Fibroblast of lung (primary cell): ENCODE data around the gene NEB. TPM values are rescaled to one million over a fixed set of nuclear protein-coding genes. Genes with fewer than 3 reads are reported as not detected.

Source experiments
- DNase-seq, 2 donors: peaks; one replicate each; pipeline versions ENCODE4 v3.0.0 to v3.0.0-alpha.2; 2010; ENCODE audit warnings: low read depth in 2 of 2
- H2AFZ ChIP-seq: 2 replicates; pipeline ENCODE4 v1.5.1; 2012; ENCODE audit warnings: low read length, control low read depth, inconsistent platforms
- H3K27ac ChIP-seq: 2 replicates; pipeline ENCODE4 v1.5.1; 2011; ENCODE audit warnings: low read length, control low read depth; ENCODE audit not compliant: insufficient read depth
- H3K27me3 ChIP-seq: 2 replicates; pipeline ENCODE4 v1.5.1; 2011; ENCODE audit warnings: mild to moderate bottlenecking, low read length; ENCODE audit not compliant: control insufficient read depth, insufficient read depth
- H3K36me3 ChIP-seq: 2 replicates; pipeline ENCODE4 v1.5.1; 2011; ENCODE audit warnings: low read length; ENCODE audit not compliant: control insufficient read depth, insufficient read depth
- H3K4me1 ChIP-seq: 2 replicates; pipeline ENCODE4 v1.5.1; 2011; ENCODE audit warnings: low read length; ENCODE audit not compliant: control insufficient read depth, insufficient read depth; ENCODE audit errors: extremely low read depth
- H3K4me2 ChIP-seq: 2 replicates; pipeline ENCODE4 v1.5.1; 2011; ENCODE audit warnings: low read length, control low read depth; ENCODE audit not compliant: insufficient read depth; ENCODE audit errors: extremely low read depth
- H3K4me3 ChIP-seq, 4 experiments: fragments of 200-600 bp in 1 of 4; sonication (generic) in 1 of 4; replicated peaks in 1 of 4; 2 replicates each; pipeline ENCODE4 v1.5.1; 2011 to 2016; ENCODE audit warnings: low read length in 4 of 4, low read depth in 3 of 4, mild to moderate bottlenecking in 3 of 4, control low read depth in 2 of 4, inconsistent platforms in 1 of 4, mixed read lengths in 1 of 4; ENCODE audit not compliant: insufficient read depth in 1 of 4; ENCODE audit errors: control extremely low read depth in 1 of 4
- H3K79me2 ChIP-seq: 2 replicates; pipeline ENCODE4 v1.5.1; 2012; ENCODE audit warnings: mild to moderate bottlenecking, low read length, inconsistent platforms; ENCODE audit not compliant: control insufficient read depth, insufficient read depth
- H3K9ac ChIP-seq: 2 replicates; pipeline ENCODE4 v1.5.1; 2011; ENCODE audit warnings: mild to moderate bottlenecking, low read length, control low read depth; ENCODE audit not compliant: insufficient read depth
- H3K9me3 ChIP-seq: 2 replicates; pipeline ENCODE4 v1.5.1; 2012; ENCODE audit warnings: low read depth, low read length; ENCODE audit not compliant: control insufficient read depth, insufficient read depth
- H4K20me1 ChIP-seq: 2 replicates; pipeline ENCODE4 v1.5.1; 2011; ENCODE audit warnings: low read length; ENCODE audit not compliant: control insufficient read depth, insufficient read depth; ENCODE audit errors: extremely low read depth
- CTCF ChIP-seq, 2 donors: IDR thresholded peaks in 1 of 2; conservative IDR thresholded peaks in 1 of 2; 1 replicate in 1 of 2; 2 replicates in 1 of 2; pipeline ENCODE4 v1.5.1; 2011 to 2012; ENCODE audit warnings: low read length in 2 of 2, control low read depth in 1 of 2, inconsistent platforms in 1 of 2, low read depth in 1 of 2, mild to moderate bottlenecking in 1 of 2
- EZH2 ChIP-seq: IDR thresholded peaks from 2 replicates; pipeline ENCODE4 v1.5.1; 2012; ENCODE audit warnings: low read length, control low read depth, mild to moderate bottlenecking; ENCODE audit errors: missing control alignments
- polyA plus RNA-seq, 2 donors: library from polyadenylated mRNA; depleted of rRNA in 1 of 2; stranded (reverse) in 1 of 2; unstranded in 1 of 2; fragments of >200 nt; gene quantifications; 2 replicates each; pipeline ENCODE4 v1.2.1, GENCODE V29; 2011 to 2012; ENCODE audit warnings: missing spikeins in 1 of 2
- total RNA-seq: library from RNA; depleted of rRNA; stranded (reverse); fragments of >200 nt; gene quantifications from 2 replicates; pipeline ENCODE4 v1.2.1, GENCODE V29; 2014

Gene NEB
- total and polyA plus RNA-seq, 2 donors (not counting 1 experiment from before 2014, with no cell fraction given) = 0.17 to 0.26 TPM

- Histone ChIP-seq H3K4me3 (no peak overlapping the region), H2AFZ (no peak overlapping the region), H3K9ac (no peak overlapping the region), H3K4me2 (no peak overlapping the region), H3K9me3 (no peaks in the 10 kb centered on the region), H3K27me3 (no peaks in the 10 kb centered on the region), H3K27ac (no peak overlapping the region), H3K4me1 (no peaks in the 10 kb centered on the region), H4K20me1 (no peaks in the 10 kb centered on the region), H3K36me3 (no peaks in the 10 kb centered on the region), H3K79me2 (no peaks in the 10 kb centered on the region)
- TF ChIP-seq EZH2 (no peak), CTCF (conservative IDR thresholded peaks at IDR 0.05 in 1 of 2, IDR thresholded peaks at IDR 0.05 in 1 of 2; ENCODE audit: low read depth in 1 of 2, low read length in 2 of 2) (no peak)
- DNase-seq = no peak
Measured at GRCh38 chr2:151729837-151730236, 4.4 kb downstream of the NEB start.

- no peak for DNase-seq
- no peak for TF ChIP-seq CTCF (conservative IDR thresholded peaks at IDR 0.05 in 1 of 2, IDR thresholded peaks at IDR 0.05 in 1 of 2; ENCODE audit: low read depth in 1 of 2, low read length in 2 of 2)
- no peak for TF ChIP-seq EZH2
Measured at GRCh38 chr2:151729415-151729811, 4.9 kb downstream of the NEB start.

GRCh38 chr2:151728804-151729414, 5.4 kb downstream of the NEB start:
- H3K36me3 ChIP-seq = no peaks in the 10 kb centered on the region
- H3K9ac ChIP-seq = no peak overlapping the region
- no peak overlapping the region for H3K4me3 ChIP-seq
- TF ChIP-seq EZH2 = no peak
- TF ChIP-seq CTCF (conservative IDR thresholded peaks at IDR 0.05 in 1 of 2, IDR thresholded peaks at IDR 0.05 in 1 of 2; ENCODE audit: low read depth in 1 of 2, low read length in 2 of 2) = no peak
- no peaks in the 10 kb centered on the region for H3K9me3 ChIP-seq
- H4K20me1 ChIP-seq = no peaks in the 10 kb centered on the region
- no peak overlapping the region for H2AFZ ChIP-seq
- no peak overlapping the region for H3K27ac ChIP-seq
- H3K4me2 ChIP-seq = no peak overlapping the region
- no peaks in the 10 kb centered on the region for H3K79me2 ChIP-seq
- H3K27me3 ChIP-seq = no peaks in the 10 kb centered on the region
- DNase-seq = no peak
- H3K4me1 ChIP-seq = no peaks in the 10 kb centered on the region

More at GRCh38 chr2:151729415-151729811, 4.9 kb downstream of the NEB start:
- Histone ChIP-seq H3K4me1 (no peaks in the 10 kb centered on the region), H3K36me3 (no peaks in the 10 kb centered on the region), H3K9me3 (no peaks in the 10 kb centered on the region), H3K27ac (no peak overlapping the region), H3K4me2 (no peak overlapping the region), H4K20me1 (no peaks in the 10 kb centered on the region), H3K27me3 (no peaks in the 10 kb centered on the region), H2AFZ (no peak overlapping the region), H3K4me3 (no peak overlapping the region), H3K79me2 (no peaks in the 10 kb centered on the region), H3K9ac (no peak overlapping the region)
